PC-3 (cell line): Measurements from ENCODE around the gene C2orf74.

Experiments used
- CTCF ChIP-seq: fragments of 300-600 bp; sonication (generic); conservative IDR thresholded peaks from 2 replicates; pipeline ENCODE4 v1.5.1; 2017; ENCODE audit warnings: antibody characterized with exemption, low read depth, mild to moderate bottlenecking, low read length
- EZH2 ChIP-seq: fragments of 300-600 bp; sonication (generic); IDR thresholded peaks from one replicate; pipeline ENCODE4 v1.6.1; 2017; ENCODE audit warnings: antibody characterized with exemption, mild to moderate bottlenecking, low read length; ENCODE audit not compliant: unreplicated experiment
- EZH2phosphoT487 ChIP-seq: fragments of 300-600 bp; sonication (generic); IDR thresholded peaks from 2 replicates; pipeline ENCODE4 v1.6.1; 2018; ENCODE audit warnings: mild to moderate bottlenecking, antibody characterized with exemption, low read length, borderline replicate concordance

- no peak for TF ChIP-seq CTCF
- no peak for TF ChIP-seq EZH2
- no peak for TF ChIP-seq EZH2phosphoT487
These were observed 52.2 kb downstream of the C2orf74 start for GRCh38 chr2:61214171-61214570.
